Calu3 (cell line): Measurements from ENCODE around the gene PRICKLE1. TPM values are rescaled to one million over a fixed set of nuclear protein-coding genes. Genes with fewer than 3 reads are reported as not detected.
A peak's percentile ranks its signal among the peaks of the same experiment; 100 is the strongest.

Experiments
- BruUV-seq: library from RNA; stranded (reverse); fragments of 400-500 nt; replicated peaks from 2 replicates; lab custom pipeline; 2021; lab: Mats Ljungman, UMichigan
- CTCF ChIA-PET: fragments of 300-600 bp; sonication (Branson Sonifier 250); formaldehyde crosslinking; loops from one replicate; lab custom pipeline; 2022; ENCODE audit warnings: antibody characterized with exemption; lab: Charles Lee
- DNase-seq: peaks from one replicate; pipeline ENCODE4 v3.0.0; 2022
- H3K27ac Mint-ChIP-seq: one replicate; pipeline ENCODE4 v1.8.0; 2022; ENCODE audit warnings: mixed read lengths; ENCODE audit not compliant: unreplicated experiment
- H3K27me3 Mint-ChIP-seq: one replicate; pipeline ENCODE4 v1.8.0; 2022; ENCODE audit warnings: mixed read lengths; ENCODE audit not compliant: unreplicated experiment
- H3K36me3 Mint-ChIP-seq: one replicate; pipeline ENCODE4 v1.8.0; 2022; ENCODE audit warnings: mild to moderate bottlenecking, moderate library complexity, mixed read lengths; ENCODE audit not compliant: insufficient read depth, unreplicated experiment
- H3K4me1 Mint-ChIP-seq: one replicate; pipeline ENCODE4 v1.8.0; 2022; ENCODE audit warnings: mild to moderate bottlenecking, low read depth, mixed read lengths; ENCODE audit not compliant: unreplicated experiment
- H3K4me3 Mint-ChIP-seq: one replicate; pipeline ENCODE4 v1.8.0; 2022; ENCODE audit warnings: mild to moderate bottlenecking, low read depth, moderate library complexity, mixed read lengths; ENCODE audit not compliant: unreplicated experiment
- H3K9me3 Mint-ChIP-seq: one replicate; pipeline ENCODE4 v1.8.0; 2022; ENCODE audit warnings: low read depth, mixed read lengths; ENCODE audit not compliant: unreplicated experiment
- intact Hi-C: fragments of 100-400 bp; cut with micrococcal nuclease; formaldehyde crosslinking; loops from one replicate; pipeline ENCODE4 v1.10.0; 2022; ENCODE audit not compliant: unreplicated experiment
- total RNA-seq: library from RNA; stranded (reverse); gene quantifications from 2 replicates; pipeline ENCODE4 v1.2.3, GENCODE V29; 2022
- TF ChIP-seq, protein P1 (sequence below): fragments of 200-600 bp; IDR thresholded peaks from one replicate; pipeline ENCODE4 v1.8.0; 2022; ENCODE audit warnings: antibody characterized with exemption; ENCODE audit not compliant: unreplicated experiment

The PRICKLE1 gene
- total RNA-seq, 1 experiment from 2014 or later: 12.7 TPM

DNA sequence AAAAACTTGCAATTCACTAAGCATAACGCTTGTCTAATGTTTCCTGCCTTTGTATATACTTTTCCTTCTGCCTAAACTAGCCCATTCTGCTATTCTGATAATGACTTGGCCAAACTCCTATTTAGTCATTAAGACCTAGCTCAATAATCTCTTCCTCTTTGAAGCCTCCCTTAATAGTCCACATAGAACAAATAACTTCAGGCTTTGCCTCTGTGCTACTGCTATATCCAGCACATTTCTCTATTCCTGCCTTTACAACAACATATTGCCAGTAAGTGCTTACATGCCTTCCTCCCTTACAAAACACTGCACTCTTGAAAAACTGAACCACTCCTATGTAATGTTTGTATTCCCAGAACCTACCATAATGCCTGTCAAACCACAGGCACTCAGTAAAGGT, 13.8 kb downstream of the PRICKLE1 start:
- H3K4me1 Mint-ChIP-seq: no peaks in the 10 kb centered on the region
- TF ChIP-seq, protein P1, sequence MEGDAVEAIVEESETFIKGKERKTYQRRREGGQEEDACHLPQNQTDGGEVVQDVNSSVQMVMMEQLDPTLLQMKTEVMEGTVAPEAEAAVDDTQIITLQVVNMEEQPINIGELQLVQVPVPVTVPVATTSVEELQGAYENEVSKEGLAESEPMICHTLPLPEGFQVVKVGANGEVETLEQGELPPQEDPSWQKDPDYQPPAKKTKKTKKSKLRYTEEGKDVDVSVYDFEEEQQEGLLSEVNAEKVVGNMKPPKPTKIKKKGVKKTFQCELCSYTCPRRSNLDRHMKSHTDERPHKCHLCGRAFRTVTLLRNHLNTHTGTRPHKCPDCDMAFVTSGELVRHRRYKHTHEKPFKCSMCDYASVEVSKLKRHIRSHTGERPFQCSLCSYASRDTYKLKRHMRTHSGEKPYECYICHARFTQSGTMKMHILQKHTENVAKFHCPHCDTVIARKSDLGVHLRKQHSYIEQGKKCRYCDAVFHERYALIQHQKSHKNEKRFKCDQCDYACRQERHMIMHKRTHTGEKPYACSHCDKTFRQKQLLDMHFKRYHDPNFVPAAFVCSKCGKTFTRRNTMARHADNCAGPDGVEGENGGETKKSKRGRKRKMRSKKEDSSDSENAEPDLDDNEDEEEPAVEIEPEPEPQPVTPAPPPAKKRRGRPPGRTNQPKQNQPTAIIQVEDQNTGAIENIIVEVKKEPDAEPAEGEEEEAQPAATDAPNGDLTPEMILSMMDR: no peak
- no peaks in the 10 kb centered on the region for H3K27me3 Mint-ChIP-seq
- intact Hi-C loops: no loop called here
- H3K36me3 Mint-ChIP-seq: no peaks in the 10 kb centered on the region
- H3K27ac Mint-ChIP-seq: no peak overlapping the region
- DNase-seq: no peak
- CTCF ChIA-PET: no interaction called here
- H3K9me3 Mint-ChIP-seq: no peaks in the 10 kb centered on the region
- no TSS peak for BruUV-seq
- H3K4me3 Mint-ChIP-seq: no peak overlapping the region

DNA sequence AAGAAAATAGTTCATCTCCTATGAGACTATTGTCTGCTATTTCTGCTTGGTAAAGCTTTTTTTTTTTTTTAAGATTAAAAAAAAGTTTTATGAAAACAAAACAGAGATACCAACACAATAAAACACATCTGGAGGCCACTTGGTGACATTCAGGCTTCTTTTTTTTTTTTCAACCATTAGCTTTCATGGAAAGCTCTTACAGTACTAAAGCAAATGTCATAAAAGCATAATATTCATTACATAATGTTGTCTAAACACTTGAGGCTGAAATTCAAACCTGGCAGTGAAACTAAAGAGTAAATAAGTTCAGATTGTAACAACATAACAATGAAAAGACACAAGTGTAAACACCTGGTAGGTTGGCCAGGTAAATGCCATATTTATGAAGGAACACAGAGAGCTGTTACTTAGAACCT, 14.7 kb downstream of the PRICKLE1 start:
- intact Hi-C loops: loop anchor here (5.0 kb wide), 2 partner anchors 707 to 762 kb away; no protein-coding TSS in a partner anchor
- CTCF ChIA-PET: interaction anchor here (0.7 kb wide), 1 partner anchor 37 kb away, joined by 3 read pairs; no protein-coding TSS in a partner anchor
- Mint-ChIP-seq H3K27ac (no peak overlapping the region), H3K4me1 (peaks cover 5% of the 10 kb centered on the region), H3K4me3 (no peak overlapping the region), H3K9me3 (no peaks in the 10 kb centered on the region), H3K27me3 (no peaks in the 10 kb centered on the region), H3K36me3 (no peaks in the 10 kb centered on the region)
- DNase-seq: no peak
- TF ChIP-seq, protein P1: no peak
- BruUV-seq: no TSS peak

DNA sequence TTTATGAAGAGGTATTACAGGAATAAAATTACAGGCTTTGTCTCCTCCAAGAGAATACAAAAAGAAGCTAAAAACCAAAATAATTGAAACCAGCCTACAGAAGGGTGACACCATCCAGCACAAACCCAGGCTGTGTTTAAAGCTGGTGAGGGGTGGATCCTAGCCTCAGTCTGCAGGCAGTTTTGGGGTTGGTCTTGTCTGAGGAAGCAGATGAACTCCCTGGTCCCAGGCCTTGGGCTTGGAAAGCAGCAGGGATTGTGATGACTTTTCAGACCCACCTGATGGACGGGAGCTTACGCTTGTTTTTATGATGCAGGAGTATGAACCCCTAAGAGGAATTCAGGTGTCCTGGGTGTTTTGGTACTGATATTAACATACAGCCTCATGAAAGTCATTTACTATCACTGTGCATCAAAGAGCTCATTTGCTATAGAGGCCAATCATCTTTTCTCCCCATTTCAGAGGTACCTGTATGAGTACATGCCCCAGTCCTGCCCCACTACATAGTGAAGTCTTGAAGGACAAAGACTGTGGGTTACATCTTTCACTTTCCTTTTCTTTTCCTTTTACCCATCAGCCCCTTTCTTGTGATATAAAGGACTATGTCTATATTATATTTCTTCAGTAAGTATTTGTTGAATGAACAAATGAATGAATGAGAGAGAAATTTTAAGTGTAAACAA, 18.1 kb downstream of the PRICKLE1 start:
- CTCF ChIA-PET: no interaction called here
- BruUV-seq: no TSS peak
- H3K9me3 Mint-ChIP-seq: no peaks in the 10 kb centered on the region
- intact Hi-C loops: loop anchor here (5.0 kb wide), 2 partner anchors 711 to 766 kb away; no protein-coding TSS in a partner anchor
- H3K36me3 Mint-ChIP-seq: no peaks in the 10 kb centered on the region
- no peak for DNase-seq
- H3K27me3 Mint-ChIP-seq: no peaks in the 10 kb centered on the region
- no peak overlapping the region for H3K27ac Mint-ChIP-seq
- H3K4me1 Mint-ChIP-seq: peaks cover 12% of the 10 kb centered on the region
- H3K4me3 Mint-ChIP-seq: no peak overlapping the region
- TF ChIP-seq, protein P1: no peak

DNA sequence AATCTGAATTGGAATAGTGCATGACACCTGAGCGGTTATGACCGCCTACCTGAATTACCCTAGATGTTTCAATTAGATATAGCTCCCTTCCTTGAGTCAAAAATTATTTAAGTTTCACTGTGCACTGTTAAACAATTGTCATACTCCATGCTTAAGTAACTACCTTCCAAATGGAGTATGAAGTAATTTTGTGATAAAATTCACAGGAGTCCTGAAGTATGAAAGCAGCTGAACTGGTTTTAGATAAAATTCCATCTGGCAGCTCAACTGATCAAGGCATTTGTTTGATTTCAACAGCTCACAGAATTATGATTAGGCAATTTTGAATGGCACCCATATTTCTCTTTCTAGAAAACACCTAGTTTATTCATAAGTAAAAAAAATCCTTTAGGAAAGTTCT, 19.5 kb downstream of the PRICKLE1 start:
- Mint-ChIP-seq H3K27ac (peak overlapping the region; percentile 35), H3K36me3 (no peaks in the 10 kb centered on the region), H3K4me3 (no peak overlapping the region), H3K9me3 (no peaks in the 10 kb centered on the region), H3K4me1 (peaks cover 12% of the 10 kb centered on the region), H3K27me3 (no peaks in the 10 kb centered on the region)
- intact Hi-C loops: loop anchor here (5.0 kb wide), 2 partner anchors 712 to 767 kb away; no protein-coding TSS in a partner anchor
- BruUV-seq: no TSS peak
- CTCF ChIA-PET: interaction anchor here (0.6 to 2.2 kb wide), 8 partner anchors 15 to 768 kb away, joined by 3 to 20 read pairs (median 4); no protein-coding TSS in a partner anchor
- TF ChIP-seq, protein P1: no peak
- DNase-seq: no peak
